Type B pancreatic cell (in vitro differentiated cells): ENCODE results near the gene HUWE1. TPM values are rescaled to one million over a fixed set of nuclear protein-coding genes. Genes with fewer than 3 reads are reported as not detected.

Experiments used
- DNase-seq: peaks from one replicate; pipeline ENCODE4 v3.0.0; 2021; ENCODE audit warnings: mixed read lengths; ENCODE audit not compliant: unreplicated experiment; ENCODE audit errors: extremely low spot score
- H3K27ac Mint-ChIP-seq: 2 replicates; pipeline ENCODE4 v1.8.0; 2021; ENCODE audit warnings: mild to moderate bottlenecking, mixed read lengths
- H3K27me3 Mint-ChIP-seq: 2 replicates; pipeline ENCODE4 v1.8.0; 2021; ENCODE audit warnings: mixed read lengths
- H3K36me3 Mint-ChIP-seq: 2 replicates; pipeline ENCODE4 v1.8.0; 2021; ENCODE audit warnings: mixed read lengths
- H3K4me1 Mint-ChIP-seq: one replicate; pipeline ENCODE4 v1.8.0; 2021; ENCODE audit warnings: mixed read lengths; ENCODE audit not compliant: unreplicated experiment
- H3K4me3 Mint-ChIP-seq: 2 replicates; pipeline ENCODE4 v1.8.0; 2021; ENCODE audit warnings: mild to moderate bottlenecking, mixed read lengths
- H3K9me3 Mint-ChIP-seq: 2 replicates; pipeline ENCODE4 v1.8.0; 2021; ENCODE audit warnings: mixed read lengths
- CTCF ChIP-seq: fragments of 200-600 bp; sonication (generic); conservative IDR thresholded peaks from 2 replicates; pipeline ENCODE4 v1.5.0; 2021; ENCODE audit warnings: antibody characterized with exemption, mild to moderate bottlenecking
- total RNA-seq: library from RNA; stranded (reverse); gene quantifications from 2 replicates; pipeline ENCODE4 v1.2.1, GENCODE V29; 2021; ENCODE audit warnings: low replicate concordance

HUWE1 gene
- total RNA-seq, 1 donor from 2014 or later = 205 TPM

- DNase-seq = no peak
- Mint-ChIP-seq H3K27me3 (no peaks in the 10 kb centered on the region), H3K36me3 (peaks cover 14% of the 10 kb centered on the region), H3K9me3 (peaks cover 4% of the 10 kb centered on the region), H3K4me1 (no peaks in the 10 kb centered on the region), H3K4me3 (no peak overlapping the region), H3K27ac (no peak overlapping the region)
- no peak for TF ChIP-seq CTCF
Measured at GRCh38 chrX:53656845-53657244, 29.7 kb downstream of the HUWE1 start.

GRCh38 chrX:53654376-53654775 lies 32.1 kb downstream of the HUWE1 start:
- H3K9me3 Mint-ChIP-seq = peaks cover 3% of the 10 kb centered on the region
- no peak overlapping the region for H3K4me3 Mint-ChIP-seq
- no peaks in the 10 kb centered on the region for H3K4me1 Mint-ChIP-seq
- no peaks in the 10 kb centered on the region for H3K27me3 Mint-ChIP-seq
- peaks cover 12% of the 10 kb centered on the region for H3K36me3 Mint-ChIP-seq
- no peak for DNase-seq
- no peak for TF ChIP-seq CTCF
- H3K27ac Mint-ChIP-seq = no peak overlapping the region

- no peak for DNase-seq
- Mint-ChIP-seq H3K36me3 (peaks cover 7% of the 10 kb centered on the region), H3K4me1 (no peaks in the 10 kb centered on the region), H3K27ac (no peak overlapping the region), H3K4me3 (no peak overlapping the region), H3K27me3 (no peaks in the 10 kb centered on the region), H3K9me3 (no peaks in the 10 kb centered on the region)
- no peak for TF ChIP-seq CTCF
Measured at GRCh38 chrX:53644751-53645150, 41.8 kb downstream of the HUWE1 start.

DNA sequence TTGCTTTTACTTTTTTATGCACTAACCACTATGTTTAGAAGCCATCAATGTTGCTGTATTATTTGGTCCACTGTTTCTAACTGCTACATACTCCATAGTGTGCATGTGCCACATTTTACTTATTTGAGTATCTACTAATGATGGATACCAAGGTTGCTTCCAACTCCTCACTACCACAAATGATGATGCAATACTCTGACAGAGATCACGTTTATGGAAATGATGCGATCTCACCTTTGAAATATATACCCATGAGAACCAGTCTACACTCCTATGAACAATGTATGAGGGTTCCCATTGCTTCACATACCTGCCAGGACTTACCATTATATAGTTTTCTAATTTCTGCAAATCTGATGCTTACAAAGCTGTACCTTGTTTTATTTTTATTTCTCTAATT lies 44.2 kb downstream of the HUWE1 start:
- H3K27ac Mint-ChIP-seq = no peak overlapping the region
- H3K4me1 Mint-ChIP-seq = no peaks in the 10 kb centered on the region
- H3K27me3 Mint-ChIP-seq = no peaks in the 10 kb centered on the region
- no peak for DNase-seq
- no peaks in the 10 kb centered on the region for H3K9me3 Mint-ChIP-seq
- no peak overlapping the region for H3K4me3 Mint-ChIP-seq
- TF ChIP-seq CTCF = no peak
- peaks cover 12% of the 10 kb centered on the region for H3K36me3 Mint-ChIP-seq

DNA sequence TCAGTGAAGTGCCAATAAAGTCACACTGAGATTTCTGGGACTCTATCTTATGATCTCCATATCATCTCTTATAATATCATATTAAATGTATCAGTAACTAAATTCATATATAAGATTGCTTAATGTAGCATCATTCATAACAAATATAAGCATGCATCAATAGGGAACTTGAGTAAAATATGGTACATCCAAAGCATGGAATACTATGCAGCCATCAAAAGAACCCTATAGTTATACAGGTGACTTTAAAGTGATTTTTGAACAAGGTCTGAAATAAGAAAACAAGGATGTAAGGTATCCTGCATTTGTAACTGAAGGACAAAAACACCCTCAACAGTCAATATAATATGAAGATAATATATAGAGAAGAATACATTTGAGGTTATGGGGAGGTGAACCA lies 47.3 kb downstream of the HUWE1 start:
- H3K27me3 Mint-ChIP-seq = no peaks in the 10 kb centered on the region
- no peak overlapping the region for H3K27ac Mint-ChIP-seq
- no peak overlapping the region for H3K4me3 Mint-ChIP-seq
- peaks cover 8% of the 10 kb centered on the region for H3K36me3 Mint-ChIP-seq
- no peaks in the 10 kb centered on the region for H3K4me1 Mint-ChIP-seq
- TF ChIP-seq CTCF = no peak
- DNase-seq = no peak
- H3K9me3 Mint-ChIP-seq = no peaks in the 10 kb centered on the region

GRCh38 chrX:53637479-53637878 lies 49.0 kb downstream of the HUWE1 start:
- H3K36me3 Mint-ChIP-seq = peaks cover 8% of the 10 kb centered on the region
- no peak overlapping the region for H3K27ac Mint-ChIP-seq
- TF ChIP-seq CTCF = no peak
- no peak overlapping the region for H3K4me3 Mint-ChIP-seq
- no peaks in the 10 kb centered on the region for H3K4me1 Mint-ChIP-seq
- H3K9me3 Mint-ChIP-seq = no peaks in the 10 kb centered on the region
- H3K27me3 Mint-ChIP-seq = no peaks in the 10 kb centered on the region
- no peak for DNase-seq
